Subcutaneous adipose tissue (tissue), 4 donors: Measurements from ENCODE around the gene PPM1E. TPM values are rescaled to one million over a fixed set of nuclear protein-coding genes. Genes with fewer than 3 reads are reported as not detected.

ENCODE experiments used
- total RNA-seq, 4 donors: library from RNA; depleted of rRNA; stranded (reverse); fragments of >200 nt; gene quantifications; one replicate each; pipeline ENCODE4 v1.1.0, GENCODE V29; 2016
- TF ChIP-seq, protein P1 (sequence below): fragments of 450-650 bp; IDR thresholded peaks from one replicate; pipeline ENCODE4 v1.5.1; 2016; ENCODE audit warnings: low read depth, mild to moderate bottlenecking, control low read depth, antibody characterized with exemption, moderate library complexity

The PPM1E gene
- total RNA-seq, 4 donors from 2014 or later, result 0.16 to 0.68 (median 0.22) TPM; not detected in 1

DNA sequence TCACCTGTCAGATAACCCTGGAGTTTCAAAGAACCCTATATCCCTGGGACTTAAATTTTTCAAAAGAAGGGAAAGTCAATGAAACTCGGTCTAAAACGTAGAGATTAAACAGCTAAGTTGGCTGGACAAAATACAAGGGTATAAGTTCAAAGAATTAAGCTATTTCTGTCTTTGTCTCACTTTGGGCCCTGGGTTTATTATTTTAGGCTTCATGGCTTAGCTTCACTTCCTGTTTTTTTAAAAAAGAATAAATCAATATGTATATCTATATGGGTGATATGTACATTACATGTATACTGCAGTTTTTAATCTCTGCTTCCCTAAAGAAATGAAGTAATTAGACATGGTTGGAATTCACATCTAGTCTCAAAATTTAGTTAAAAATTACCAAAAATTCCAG is 218.7 kb downstream of the PPM1E start:
- TF ChIP-seq, protein P1, sequence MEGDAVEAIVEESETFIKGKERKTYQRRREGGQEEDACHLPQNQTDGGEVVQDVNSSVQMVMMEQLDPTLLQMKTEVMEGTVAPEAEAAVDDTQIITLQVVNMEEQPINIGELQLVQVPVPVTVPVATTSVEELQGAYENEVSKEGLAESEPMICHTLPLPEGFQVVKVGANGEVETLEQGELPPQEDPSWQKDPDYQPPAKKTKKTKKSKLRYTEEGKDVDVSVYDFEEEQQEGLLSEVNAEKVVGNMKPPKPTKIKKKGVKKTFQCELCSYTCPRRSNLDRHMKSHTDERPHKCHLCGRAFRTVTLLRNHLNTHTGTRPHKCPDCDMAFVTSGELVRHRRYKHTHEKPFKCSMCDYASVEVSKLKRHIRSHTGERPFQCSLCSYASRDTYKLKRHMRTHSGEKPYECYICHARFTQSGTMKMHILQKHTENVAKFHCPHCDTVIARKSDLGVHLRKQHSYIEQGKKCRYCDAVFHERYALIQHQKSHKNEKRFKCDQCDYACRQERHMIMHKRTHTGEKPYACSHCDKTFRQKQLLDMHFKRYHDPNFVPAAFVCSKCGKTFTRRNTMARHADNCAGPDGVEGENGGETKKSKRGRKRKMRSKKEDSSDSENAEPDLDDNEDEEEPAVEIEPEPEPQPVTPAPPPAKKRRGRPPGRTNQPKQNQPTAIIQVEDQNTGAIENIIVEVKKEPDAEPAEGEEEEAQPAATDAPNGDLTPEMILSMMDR, result no peak

DNA sequence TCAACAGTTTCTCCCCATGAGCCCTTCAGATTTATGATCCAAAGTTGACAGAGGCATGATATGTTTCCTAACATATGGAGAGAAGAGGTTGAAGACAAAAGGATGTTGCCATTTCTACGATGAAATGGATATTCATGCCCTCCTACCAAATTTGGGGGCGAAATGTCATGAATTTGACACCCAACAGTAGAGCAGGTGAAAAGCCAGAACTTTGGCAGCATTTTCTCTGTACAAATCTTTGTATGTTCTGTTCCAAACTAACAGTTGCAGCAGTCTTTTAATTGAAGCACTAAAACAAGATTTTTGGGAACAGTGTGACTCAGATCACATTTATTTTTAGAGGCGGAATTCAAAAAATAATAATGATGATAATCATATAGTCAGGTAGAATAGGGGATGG is 220.9 kb downstream of the PPM1E start:
- TF ChIP-seq, protein P1, result no peak

DNA sequence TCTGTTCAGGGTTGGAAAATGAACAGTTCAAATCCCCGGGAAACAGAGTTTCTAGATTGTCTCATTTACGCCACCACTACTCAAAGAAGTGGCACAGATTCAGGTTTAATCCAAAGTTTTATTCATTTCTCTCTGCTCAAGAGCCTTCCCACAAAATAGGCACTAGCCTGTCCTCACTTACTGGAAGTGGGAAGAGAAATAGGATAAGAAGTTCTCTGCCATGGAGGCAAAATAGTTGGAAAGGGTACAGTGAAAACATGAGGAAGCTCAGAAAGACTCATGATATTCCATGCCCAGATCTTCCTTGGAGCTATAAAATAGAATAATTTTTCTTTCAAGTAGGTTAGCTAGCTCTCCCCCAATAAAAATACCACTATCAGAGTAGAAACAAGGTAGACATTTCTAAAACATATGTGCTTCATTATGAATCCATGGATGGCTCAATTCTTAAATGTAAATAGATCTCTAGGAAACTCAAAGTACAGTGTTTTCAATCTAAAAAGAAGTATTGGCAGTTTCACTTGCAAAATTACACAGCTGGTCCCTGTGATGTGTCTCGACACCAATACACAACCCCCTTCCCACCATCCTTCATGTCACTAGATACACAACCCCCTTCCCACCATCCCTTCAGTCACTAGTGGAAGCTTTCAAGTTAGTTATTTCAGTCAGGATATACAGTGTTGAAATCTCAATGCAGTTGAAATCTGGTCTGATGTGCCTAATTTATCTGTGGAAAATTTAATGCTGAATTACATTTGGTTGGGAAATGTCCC is 225.2 kb downstream of the PPM1E start:
- TF ChIP-seq, protein P1, result no peak

DNA sequence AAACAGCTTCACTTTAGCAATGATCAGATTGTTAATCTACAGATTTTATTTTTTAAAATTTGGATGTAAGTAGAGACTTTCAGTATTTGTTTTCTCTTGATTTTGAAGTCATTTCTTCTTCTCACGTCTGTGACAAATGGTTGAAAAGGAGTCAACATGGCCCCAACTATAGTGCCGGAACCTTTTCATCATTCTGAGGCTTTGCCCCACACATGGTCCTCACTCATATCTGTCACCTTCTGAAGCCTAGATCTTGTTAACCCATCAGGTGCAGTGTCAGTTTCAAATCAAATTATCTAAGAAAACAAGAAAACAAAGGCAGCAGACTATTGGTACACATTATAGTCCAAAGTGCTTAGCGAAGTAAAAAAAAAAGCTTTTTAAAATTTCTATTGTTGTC is 227.0 kb downstream of the PPM1E start:
- TF ChIP-seq, protein P1, result no peak

DNA sequence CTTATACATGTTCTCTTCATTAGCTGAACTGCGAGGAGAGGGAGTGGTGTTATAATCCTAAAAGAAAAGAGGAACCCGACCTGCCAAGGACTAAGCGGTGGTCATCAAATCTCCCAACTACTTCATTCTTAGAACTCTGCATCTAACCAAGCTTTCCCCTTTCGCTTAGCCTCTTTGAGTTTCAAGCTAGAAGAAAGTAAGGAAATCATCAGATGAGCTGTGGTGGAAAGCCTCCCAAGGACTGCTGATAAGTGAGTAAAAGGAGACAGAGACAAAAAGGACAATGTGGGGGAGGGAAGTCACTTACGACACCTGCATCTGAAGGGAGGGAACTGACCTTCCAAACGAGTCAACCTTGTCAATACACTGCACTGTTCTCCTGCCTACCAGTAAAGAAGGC is 229.7 kb downstream of the PPM1E start:
- TF ChIP-seq, protein P1, result no peak

DNA sequence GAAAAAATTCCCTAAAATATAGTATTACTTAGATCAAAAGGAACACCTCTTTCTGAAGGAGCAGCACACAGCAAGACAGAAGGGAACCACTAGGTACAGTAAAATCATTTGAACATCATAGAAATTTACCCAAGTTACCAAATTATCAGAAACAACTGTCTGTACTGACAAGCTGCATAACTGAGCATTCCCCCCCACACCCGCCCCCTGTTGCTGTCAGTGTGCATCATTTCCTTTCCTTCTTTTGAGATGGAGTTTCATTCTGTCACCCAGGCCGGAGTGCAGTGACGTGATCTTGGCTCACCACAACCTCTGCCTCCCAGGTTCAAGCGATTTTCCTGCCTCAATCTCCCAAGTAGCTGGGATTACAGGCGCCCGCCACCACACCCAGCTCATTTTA is 230.3 kb downstream of the PPM1E start:
- TF ChIP-seq, protein P1, result no peak

DNA sequence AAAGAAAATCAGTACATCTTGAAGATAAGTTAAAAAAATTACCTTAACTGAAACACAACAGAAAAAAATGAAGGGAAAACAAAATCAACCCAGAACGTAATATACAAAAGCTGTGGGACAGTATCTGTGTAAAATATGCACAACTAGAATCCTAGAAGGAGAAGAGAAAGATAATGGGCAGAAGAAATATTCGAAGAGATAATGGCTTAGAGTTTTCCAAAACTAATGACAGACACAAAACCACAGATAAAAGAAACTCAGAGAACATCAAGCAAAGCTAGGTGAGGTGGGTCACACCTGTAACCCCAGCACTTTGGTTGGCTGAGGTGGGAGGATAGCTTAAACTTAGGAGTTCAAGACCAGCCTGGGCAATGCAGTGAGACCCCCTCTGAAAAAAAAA is 234.0 kb downstream of the PPM1E start:
- TF ChIP-seq, protein P1, result no peak
